ENCODE measurements around the gene OR1Q1.
"Not testable (repeated sequence)": the region's sequence is repeated elsewhere in the genome, so short reads cannot be mapped to it uniquely, and the experiment has no call there.

The OR1Q1 gene

GRCh38 chr9:122614362-122614761 is at the start of gene OR1Q1:
OR1Q1 (plus strand) TSS chr9:122614738; CDS start chr9:122614738, 0 bp downstream.
- DNase-seq = no peak

- no peak for DNase-seq
These were observed 46.6 kb upstream of the OR1Q1 start for GRCh38 chr9:122567901-122568300.

- no peak for DNase-seq
These were observed 42.1 kb upstream of the OR1Q1 start for GRCh38 chr9:122572456-122572855.

- DNase-seq = no peak
These were observed 34.7 kb upstream of the OR1Q1 start for GRCh38 chr9:122579874-122580273.

- DNase-seq = no peak
These were observed 34.2 kb upstream of the OR1Q1 start for GRCh38 chr9:122580360-122580759.

GRCh38 chr9:122583284-122583683 is 31.3 kb upstream of the OR1Q1 start, which contains the start of gene OR1L8:
OR1L8 (minus strand) TSS chr9:122583384; CDS start chr9:122568477, 14,907 bp downstream.
- DNase-seq = not testable (repeated sequence)

- no peak for DNase-seq
These were observed 8.8 kb upstream of the OR1Q1 start for GRCh38 chr9:122605691-122606090.

GRCh38 chr9:122606587-122606986 is 8.0 kb upstream of the OR1Q1 start:
- no peak for DNase-seq

- no peak for DNase-seq
These were observed 4.7 kb upstream of the OR1Q1 start for GRCh38 chr9:122609804-122610203.

- DNase-seq = no peak
These were observed 5.5 kb downstream of the OR1Q1 start for GRCh38 chr9:122619996-122620395.

GRCh38 chr9:122642226-122642625 is 27.7 kb downstream of the OR1Q1 start:
- no peak for DNase-seq

GRCh38 chr9:122656378-122656777 is 41.8 kb downstream of the OR1Q1 start:
- no peak for DNase-seq

GRCh38 chr9:122657527-122657926 is 43.0 kb downstream of the OR1Q1 start, which contains the start of gene OR1B1:
OR1B1 (minus strand) TSS chr9:122657627.
- no peak for DNase-seq

- no peak for DNase-seq
These were observed 46.9 kb downstream of the OR1Q1 start, which contains the start of gene OR1L1 for GRCh38 chr9:122661416-122661815. OR1L1 (plus strand) TSS chr9:122661716; CDS start chr9:122661716, 0 bp downstream.

Measured in NCI-H446 (cell line).